Activated CD4-positive, CD25-positive, alpha-beta regulatory T cell treated with anti-CD3 and anti-CD28 coated beads, Interleukin-2, amount 50 U/mL, for 24 hours (primary cell): Measurements from ENCODE around the gene SCTR.

ENCODE experiments used
- ATAC-seq, 2 donors: fragments of 150-1000 bp; cut with Tn5 transposase; one replicate each; pipeline ENCODE4 v1.10.0; 2021; ENCODE audit warnings: mild to moderate bottlenecking in 1 of 2, moderate library complexity in 1 of 2

The SCTR gene

GRCh38 chr2:119486886-119487285 is 37.4 kb downstream of the SCTR start:
- ATAC-seq, result no peak

- ATAC-seq, result no peak
Measured at GRCh38 chr2:119486196-119486827, 38.0 kb downstream of the SCTR start.

GRCh38 chr2:119485336-119486110 is 38.8 kb downstream of the SCTR start:
- ATAC-seq, result no peak

- no peak for ATAC-seq
Measured at GRCh38 chr2:119484834-119485233, 39.4 kb downstream of the SCTR start.

- ATAC-seq, result no peak
Measured at GRCh38 chr2:119483896-119484718, 40.2 kb downstream of the SCTR start.

GRCh38 chr2:119483395-119483753 is 40.9 kb downstream of the SCTR start:
- no peak for ATAC-seq

GRCh38 chr2:119482481-119483394 is 41.5 kb downstream of the SCTR start:
- ATAC-seq, result no peak

GRCh38 chr2:119481501-119482455 is 42.5 kb downstream of the SCTR start:
- ATAC-seq, result no peak

- ATAC-seq, result no peak
Measured at GRCh38 chr2:119480718-119481142, 43.6 kb downstream of the SCTR start.

- no peak for ATAC-seq
Measured at GRCh38 chr2:119480184-119480583, 44.1 kb downstream of the SCTR start.

GRCh38 chr2:119478978-119479295 is 45.3 kb downstream of the SCTR start:
- no peak for ATAC-seq

GRCh38 chr2:119478188-119478977 is 45.9 kb downstream of the SCTR start:
- no peak for ATAC-seq

GRCh38 chr2:119477113-119477505 is 47.2 kb downstream of the SCTR start:
- no peak for ATAC-seq

GRCh38 chr2:119476301-119477112 is 47.8 kb downstream of the SCTR start:
- no peak for ATAC-seq

GRCh38 chr2:119475857-119476244 is 48.4 kb downstream of the SCTR start:
- ATAC-seq, result no peak

- no peak for ATAC-seq
Measured at GRCh38 chr2:119475225-119475856, 48.9 kb downstream of the SCTR start.

GRCh38 chr2:119474371-119475224 is 49.7 kb downstream of the SCTR start:
- ATAC-seq, result no peak
